RWPE2 (cell line): ENCODE data around the gene PTPRN2.

Source experiments
- ATAC-seq: fragments of 200-7000 bp; cut with Tn5 transposase; 3 replicates; pipeline ENCODE4 v1.9.1; 2021; ENCODE audit warnings: low read depth
- DNase-seq: peaks from one replicate; pipeline ENCODE4 v3.0.0-alpha.2; 2020; ENCODE audit warnings: low spot score
- H3K27ac ChIP-seq: fragments of 450-650 bp; 2 replicates; pipeline ENCODE4 v1.5.1; 2017; ENCODE audit warnings: mild to moderate bottlenecking; ENCODE audit not compliant: poor library complexity, severe bottlenecking
- H3K27me3 ChIP-seq: fragments of 250-450 bp; sonication (Bioruptor Pico); 2 replicates; pipeline ENCODE4 v1.5.1; 2021; ENCODE audit warnings: mild to moderate bottlenecking, moderate library complexity; ENCODE audit not compliant: insufficient read depth, poor library complexity, severe bottlenecking
- H3K36me3 ChIP-seq: fragments of 250-450 bp; sonication (Bioruptor Pico); 2 replicates; pipeline ENCODE4 v1.5.1; 2020; ENCODE audit warnings: low read depth, mild to moderate bottlenecking, moderate library complexity
- H3K4me1 ChIP-seq: fragments of 250-450 bp; sonication (Bioruptor Pico); 2 replicates; pipeline ENCODE4 v1.5.1; 2021; ENCODE audit warnings: mild to moderate bottlenecking, moderate library complexity; ENCODE audit not compliant: insufficient read depth, poor library complexity, severe bottlenecking
- H3K4me3 ChIP-seq: fragments of 250-450 bp; sonication (Bioruptor Pico); 2 replicates; pipeline ENCODE4 v1.5.1; 2021; ENCODE audit warnings: mild to moderate bottlenecking, moderate library complexity; ENCODE audit not compliant: severe bottlenecking
- H3K9me3 ChIP-seq: fragments of 250-450 bp; sonication (Bioruptor Pico); 2 replicates; pipeline ENCODE4 v1.5.1; 2021; ENCODE audit warnings: mild to moderate bottlenecking, moderate library complexity; ENCODE audit not compliant: severe bottlenecking
- TF ChIP-seq, protein P1 (sequence below): fragments of 450-650 bp; IDR thresholded peaks from one replicate; pipeline ENCODE4 v1.5.1; 2017; ENCODE audit warnings: mild to moderate bottlenecking, moderate library complexity; ENCODE audit not compliant: poor library complexity, severe bottlenecking

The PTPRN2 gene

DNA sequence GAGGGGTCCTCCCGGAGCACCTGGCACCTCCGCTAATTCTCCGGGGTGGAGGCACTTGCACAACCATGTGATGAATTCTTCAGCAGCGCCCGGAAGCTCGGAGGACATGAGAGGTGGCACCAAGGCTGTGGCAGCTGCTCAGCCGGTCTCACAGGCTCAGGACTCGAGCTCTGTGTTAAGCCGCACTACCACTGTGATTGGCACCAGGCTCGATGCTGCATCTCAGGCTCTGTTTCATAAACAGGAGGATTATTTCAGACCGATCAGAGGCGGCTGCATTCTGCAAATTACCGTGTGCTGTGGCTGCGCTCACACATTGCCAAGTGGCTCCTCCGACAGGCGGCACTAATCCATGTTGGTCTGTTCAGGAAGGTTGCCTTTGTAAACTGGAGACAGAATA, 755.6 kb downstream of the PTPRN2 start:
- Histone ChIP-seq H3K4me1 (no peaks in the 10 kb centered on the region), H3K27ac (no peak overlapping the region), H3K27me3 (no peaks in the 10 kb centered on the region), H3K4me3 (no peak overlapping the region), H3K36me3 (no peaks in the 10 kb centered on the region), H3K9me3 (peaks cover 3% of the 10 kb centered on the region)
- no peak for ATAC-seq
- TF ChIP-seq, protein P1, sequence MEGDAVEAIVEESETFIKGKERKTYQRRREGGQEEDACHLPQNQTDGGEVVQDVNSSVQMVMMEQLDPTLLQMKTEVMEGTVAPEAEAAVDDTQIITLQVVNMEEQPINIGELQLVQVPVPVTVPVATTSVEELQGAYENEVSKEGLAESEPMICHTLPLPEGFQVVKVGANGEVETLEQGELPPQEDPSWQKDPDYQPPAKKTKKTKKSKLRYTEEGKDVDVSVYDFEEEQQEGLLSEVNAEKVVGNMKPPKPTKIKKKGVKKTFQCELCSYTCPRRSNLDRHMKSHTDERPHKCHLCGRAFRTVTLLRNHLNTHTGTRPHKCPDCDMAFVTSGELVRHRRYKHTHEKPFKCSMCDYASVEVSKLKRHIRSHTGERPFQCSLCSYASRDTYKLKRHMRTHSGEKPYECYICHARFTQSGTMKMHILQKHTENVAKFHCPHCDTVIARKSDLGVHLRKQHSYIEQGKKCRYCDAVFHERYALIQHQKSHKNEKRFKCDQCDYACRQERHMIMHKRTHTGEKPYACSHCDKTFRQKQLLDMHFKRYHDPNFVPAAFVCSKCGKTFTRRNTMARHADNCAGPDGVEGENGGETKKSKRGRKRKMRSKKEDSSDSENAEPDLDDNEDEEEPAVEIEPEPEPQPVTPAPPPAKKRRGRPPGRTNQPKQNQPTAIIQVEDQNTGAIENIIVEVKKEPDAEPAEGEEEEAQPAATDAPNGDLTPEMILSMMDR: no peak
- DNase-seq: peak; percentile 47

DNA sequence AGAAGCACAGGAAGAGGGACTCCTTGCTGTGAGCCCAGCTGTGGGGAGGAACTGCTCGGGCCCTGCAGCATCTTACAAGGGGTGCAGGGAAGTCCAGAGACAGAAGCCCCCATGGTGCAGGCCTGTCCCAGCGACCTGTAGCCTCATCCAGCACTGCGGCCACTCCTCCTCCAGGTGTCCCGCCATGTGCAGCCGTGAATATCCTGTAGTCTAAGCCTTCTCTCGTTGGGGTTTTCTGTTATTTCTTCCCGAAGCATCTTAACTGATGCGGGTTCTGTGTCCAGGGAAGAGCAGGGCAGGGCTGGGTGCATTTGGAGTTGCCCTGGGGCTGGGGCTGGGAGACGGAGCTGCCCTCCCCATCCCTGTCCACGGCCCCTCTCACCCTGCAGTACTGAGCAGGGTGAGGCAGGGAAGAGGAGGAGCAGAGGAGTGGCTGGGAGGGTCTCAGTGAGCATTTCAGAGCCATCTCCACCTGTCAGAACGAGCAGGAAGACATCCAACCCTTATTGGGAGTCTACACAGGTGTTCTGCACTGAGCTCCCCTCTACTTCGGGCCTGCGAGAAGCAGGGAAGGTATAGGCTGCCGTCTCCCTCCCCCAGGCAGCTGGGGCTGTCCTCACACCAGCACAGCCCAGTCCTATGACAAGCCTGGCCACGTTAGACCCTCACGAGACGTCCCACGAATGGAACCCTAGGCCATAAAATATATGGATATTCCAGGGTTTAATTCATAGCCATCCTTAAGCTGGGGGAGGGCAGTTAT, 756.3 kb downstream of the PTPRN2 start:
- Histone ChIP-seq H3K9me3 (peaks cover 3% of the 10 kb centered on the region), H3K4me3 (no peak overlapping the region), H3K36me3 (no peaks in the 10 kb centered on the region), H3K27ac (no peak overlapping the region), H3K4me1 (no peaks in the 10 kb centered on the region), H3K27me3 (no peaks in the 10 kb centered on the region)
- DNase-seq (peak; percentile 23), ATAC-seq (no peak)
- TF ChIP-seq, protein P1: no peak

DNA sequence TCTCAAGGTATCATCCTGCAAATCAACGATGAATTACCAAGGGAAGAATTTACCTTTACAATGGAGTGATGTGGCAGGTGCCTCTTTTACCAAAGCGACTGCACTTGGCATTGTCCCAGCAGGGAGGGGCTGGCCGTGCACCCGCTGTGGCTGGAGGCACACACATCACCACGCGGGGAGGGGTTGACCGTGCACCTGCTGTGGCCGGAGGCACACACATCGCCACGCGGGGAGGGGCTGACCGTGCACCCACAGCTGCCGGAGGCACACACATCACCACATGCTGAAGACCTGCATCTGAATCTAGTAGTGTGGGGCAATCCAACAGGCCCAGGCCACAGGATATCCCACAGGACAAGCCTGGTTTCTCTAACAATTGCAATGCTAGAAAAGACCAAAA, 757.3 kb downstream of the PTPRN2 start:
- DNase-seq (peak; percentile 55), ATAC-seq (no peak)
- Histone ChIP-seq H3K9me3 (peaks cover 3% of the 10 kb centered on the region), H3K4me3 (no peak overlapping the region), H3K27ac (no peak overlapping the region), H3K4me1 (no peaks in the 10 kb centered on the region), H3K36me3 (no peaks in the 10 kb centered on the region), H3K27me3 (no peaks in the 10 kb centered on the region)
- TF ChIP-seq, protein P1: no peak

DNA sequence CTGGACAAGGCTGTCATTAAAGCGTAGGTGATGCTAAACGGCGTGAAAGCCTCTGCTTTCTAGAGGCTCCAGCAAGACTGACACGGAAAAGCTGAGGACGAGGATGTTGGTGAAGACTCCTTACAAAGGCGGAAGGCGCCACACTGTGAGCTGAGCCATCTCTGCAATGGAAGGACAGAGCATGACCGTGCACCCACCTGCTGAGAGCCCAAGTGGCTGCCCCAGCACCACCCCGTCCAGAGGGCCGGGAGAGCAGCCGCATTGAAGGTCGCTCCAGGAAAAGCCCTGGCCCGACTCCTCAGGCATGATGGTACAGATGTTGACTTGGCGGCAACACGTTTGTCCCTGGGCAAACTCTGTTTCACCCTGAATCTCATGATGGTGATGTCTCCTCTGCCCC, 758.1 kb downstream of the PTPRN2 start:
- peak; percentile 38 for DNase-seq
- TF ChIP-seq, protein P1: no peak
- Histone ChIP-seq H3K27ac (no peak overlapping the region), H3K4me3 (no peak overlapping the region), H3K36me3 (no peaks in the 10 kb centered on the region), H3K9me3 (peaks cover 3% of the 10 kb centered on the region), H3K27me3 (no peaks in the 10 kb centered on the region), H3K4me1 (no peaks in the 10 kb centered on the region)
- ATAC-seq: no peak

DNA sequence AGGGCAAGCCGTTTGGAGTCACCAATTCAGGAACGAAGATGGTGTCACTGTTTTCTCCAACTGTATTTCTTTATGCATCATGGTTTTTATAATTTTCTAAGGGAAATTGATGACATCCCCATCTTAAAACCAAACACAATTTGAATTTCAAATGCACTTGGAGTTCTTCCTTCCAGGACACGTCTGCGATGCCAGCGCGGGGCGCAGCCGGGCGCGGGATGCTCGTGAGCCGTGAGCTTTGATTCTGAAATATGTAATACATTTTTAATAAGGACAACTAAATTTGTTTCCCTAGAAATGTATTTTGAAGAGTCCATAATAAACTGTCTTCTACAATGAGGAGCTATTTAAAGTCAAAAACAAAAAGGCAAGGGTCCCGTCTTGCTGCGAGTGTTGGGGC, 758.7 kb downstream of the PTPRN2 start:
- TF ChIP-seq, protein P1: no peak
- H3K4me3 ChIP-seq: no peak overlapping the region
- ATAC-seq: no peak
- peaks cover 3% of the 10 kb centered on the region for H3K9me3 ChIP-seq
- DNase-seq: no peak
- no peaks in the 10 kb centered on the region for H3K36me3 ChIP-seq
- H3K4me1 ChIP-seq: no peaks in the 10 kb centered on the region
- no peak overlapping the region for H3K27ac ChIP-seq
- H3K27me3 ChIP-seq: no peaks in the 10 kb centered on the region
